A172 (cell line): ENCODE data around the gene JARID2. TPM values are rescaled to one million over a fixed set of nuclear protein-coding genes. Genes with fewer than 3 reads are reported as not detected.
A peak's percentile ranks its signal among the peaks of the same experiment; 100 is the strongest.

Experiments used
- DNase-seq: peaks from one replicate; pipeline ENCODE4 v3.0.0-alpha.2; 2015; ENCODE audit warnings: low spot score
- total RNA-seq: library from RNA; depleted of rRNA; stranded (reverse); fragments of >200 nt; shearing (Covaris generic); gene quantifications from 2 replicates; pipeline ENCODE4 v1.2.3, GENCODE V29; 2014

JARID2 gene
- total RNA-seq, 1 experiment from 2014 or later: 5.4 TPM

DNA sequence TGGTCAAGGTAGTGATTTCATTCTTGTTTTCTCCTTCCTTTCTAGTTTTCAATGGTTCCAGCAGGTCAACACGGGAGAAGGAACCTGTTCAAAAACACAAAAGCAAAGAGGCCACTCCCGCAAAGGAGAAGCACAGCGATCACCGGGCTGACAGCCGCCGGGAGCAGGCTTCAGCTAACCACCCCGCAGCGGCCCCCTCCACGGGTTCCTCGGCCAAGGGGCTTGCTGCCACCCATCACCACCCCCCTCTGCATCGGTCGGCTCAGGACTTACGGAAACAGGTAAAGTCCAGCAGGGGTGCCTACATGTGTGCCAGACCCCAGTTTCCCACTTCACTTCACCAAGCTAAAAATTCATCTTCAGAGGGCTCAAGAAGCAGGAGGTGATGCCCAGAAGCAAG is 241.4 kb downstream of the JARID2 start:
- DNase-seq: no peak

DNA sequence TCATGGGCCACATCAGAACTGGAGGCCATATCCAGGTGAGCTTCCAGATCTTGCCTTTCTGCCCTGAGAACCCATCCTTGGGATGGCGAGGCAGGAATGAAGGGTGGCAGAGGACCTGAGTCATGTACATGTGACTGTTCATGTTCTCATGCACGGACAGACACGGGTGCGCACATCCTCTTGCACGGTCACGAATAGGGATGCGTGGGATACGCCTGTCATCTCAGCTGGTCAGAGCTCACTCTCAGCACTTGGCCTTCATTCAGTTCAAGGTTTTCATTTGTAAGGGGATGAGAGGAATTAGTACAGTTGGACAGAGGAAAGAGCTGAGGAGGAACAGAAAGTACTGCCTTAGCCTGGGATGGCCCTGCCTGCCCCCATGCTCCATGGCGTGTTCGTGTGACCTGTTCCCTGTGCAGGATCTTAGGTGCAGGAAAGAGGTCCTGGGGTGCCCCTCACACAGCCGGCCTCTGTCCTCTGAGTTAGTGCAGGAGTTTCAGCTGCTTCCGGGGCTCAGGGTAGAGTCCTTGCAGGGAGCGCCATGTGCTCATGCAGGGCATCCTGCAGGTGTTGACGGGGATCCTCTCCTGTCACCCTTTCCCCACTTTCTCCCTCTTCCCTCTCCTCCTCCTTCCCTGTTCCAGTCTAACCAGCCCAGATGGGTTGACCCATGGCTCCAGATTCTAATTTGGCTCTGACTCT is 243.5 kb downstream of the JARID2 start:
- no peak for DNase-seq

DNA sequence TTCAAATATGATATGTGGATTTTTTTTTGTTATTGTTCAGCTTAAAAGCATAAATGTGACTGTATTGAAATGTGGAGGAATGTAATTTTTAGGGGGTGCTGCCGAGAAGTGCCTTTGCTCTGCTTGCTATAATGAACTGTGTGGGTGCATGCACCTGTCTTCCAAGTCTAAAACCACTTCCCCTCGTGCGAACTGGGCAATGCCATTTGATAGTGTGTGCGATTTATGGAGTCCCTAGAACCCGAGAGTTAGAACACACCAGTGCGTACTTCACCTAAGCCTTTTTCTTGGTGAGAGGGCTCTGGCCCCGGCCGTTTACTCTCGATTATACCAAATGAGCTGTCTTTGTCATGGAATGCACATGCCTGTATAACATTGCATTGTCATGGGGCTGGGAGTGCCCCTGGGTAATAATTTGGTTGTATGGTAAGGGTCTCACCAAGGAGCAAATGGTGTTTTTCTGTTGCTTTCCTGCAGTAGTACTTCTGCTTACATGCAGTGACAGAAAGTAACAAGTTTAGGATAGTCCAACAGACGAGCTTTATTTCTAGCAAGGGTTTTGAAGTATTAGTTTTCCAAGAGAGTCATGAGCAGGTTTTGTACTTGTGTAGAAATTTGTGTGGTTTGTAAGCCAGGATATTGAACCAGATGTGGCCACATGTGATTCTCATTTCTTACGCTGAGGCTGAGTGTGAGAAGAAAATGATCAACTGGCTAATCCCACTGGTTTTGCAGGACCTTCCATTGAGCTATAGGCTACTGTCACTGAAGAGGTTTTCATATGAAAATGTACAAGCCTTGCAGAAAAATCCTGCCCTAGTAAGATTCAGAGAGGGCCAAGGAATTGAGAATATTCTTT is 244.6 kb downstream of the JARID2 start:
- no peak for DNase-seq

DNA sequence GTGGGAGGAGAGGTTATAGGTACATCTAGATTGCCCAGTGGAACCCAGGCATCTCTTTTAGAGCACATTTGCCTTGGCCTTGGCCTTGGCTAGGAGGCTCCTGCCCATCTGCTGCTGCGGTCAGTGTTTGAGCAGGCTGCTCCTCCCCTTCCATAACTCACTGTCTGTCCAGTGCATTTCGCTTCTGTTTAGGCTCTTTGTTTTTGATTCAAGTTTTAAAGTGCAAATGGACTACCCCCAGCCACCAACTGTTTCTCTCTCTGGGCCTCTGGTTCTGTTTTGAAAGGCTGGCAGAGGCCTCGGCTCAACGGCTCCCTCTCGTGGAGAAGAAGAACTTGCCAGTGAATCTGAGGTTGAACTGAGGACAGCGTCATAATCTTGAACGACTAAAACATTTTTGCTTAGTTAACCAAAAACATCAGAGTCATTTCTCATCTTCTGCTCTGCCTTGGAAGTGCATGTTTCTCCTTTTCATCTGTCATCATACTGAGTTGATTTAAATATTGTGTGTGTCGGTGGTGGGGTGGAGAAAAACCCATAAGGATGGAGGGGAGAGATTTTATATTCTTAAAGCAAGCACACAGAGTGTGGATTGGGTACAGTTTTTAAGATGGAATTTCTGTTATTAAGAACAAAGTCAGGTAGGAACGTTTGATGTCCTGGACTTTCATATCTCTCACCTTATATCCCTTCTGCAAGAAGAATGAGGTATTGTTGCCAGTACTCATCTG is 245.6 kb downstream of the JARID2 start:
- peak; percentile 48 for DNase-seq

DNA sequence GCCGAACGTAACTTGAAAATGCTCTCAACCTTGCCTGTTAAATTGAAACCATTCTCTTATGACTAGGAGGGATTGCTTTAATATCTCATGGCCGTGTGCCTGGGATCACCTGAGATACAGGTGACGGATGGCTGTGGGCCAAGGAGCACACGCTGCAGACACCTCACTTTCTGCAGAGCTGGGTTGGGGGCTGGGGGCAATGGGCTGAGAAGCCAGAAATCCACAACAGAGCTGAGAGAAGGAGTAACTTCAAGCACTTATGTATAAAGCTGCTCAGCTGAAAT is 246.1 kb downstream of the JARID2 start:
- DNase-seq: no peak

DNA sequence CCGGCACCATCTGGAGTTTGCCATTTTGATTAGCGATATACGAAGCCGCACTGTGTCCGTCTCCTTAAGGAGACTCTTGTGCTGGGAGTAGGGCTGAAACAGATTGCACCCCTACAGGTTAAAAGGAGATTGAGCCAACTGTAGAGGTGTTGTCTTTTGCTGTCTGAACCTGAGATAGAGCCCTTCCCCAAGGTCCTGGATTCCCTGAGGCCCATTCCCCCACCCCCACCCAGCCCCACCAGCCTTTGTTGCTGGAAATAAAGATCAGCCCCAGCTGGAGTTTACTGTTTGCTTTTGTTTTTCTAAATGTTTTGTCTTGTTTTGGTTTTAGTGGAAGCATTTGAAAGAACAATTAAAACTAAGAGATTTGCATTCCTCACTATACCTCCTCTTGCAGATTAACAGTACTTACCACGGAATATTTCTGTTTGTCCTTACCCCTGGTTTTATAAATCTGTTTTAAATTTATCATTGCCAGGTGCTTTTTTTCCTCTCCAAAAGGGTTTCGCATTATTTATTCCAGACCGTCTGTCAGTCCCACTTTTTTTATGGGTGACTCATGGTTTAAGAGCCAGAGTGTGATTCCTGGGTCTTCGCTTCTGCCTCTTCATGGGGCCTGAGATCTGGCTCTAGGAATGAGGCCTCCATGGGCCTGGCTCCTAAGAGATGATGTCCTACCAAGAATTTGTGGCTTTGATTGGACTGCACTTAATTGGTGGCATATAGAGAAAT is 247.7 kb downstream of the JARID2 start:
- DNase-seq: peak; percentile 16

DNA sequence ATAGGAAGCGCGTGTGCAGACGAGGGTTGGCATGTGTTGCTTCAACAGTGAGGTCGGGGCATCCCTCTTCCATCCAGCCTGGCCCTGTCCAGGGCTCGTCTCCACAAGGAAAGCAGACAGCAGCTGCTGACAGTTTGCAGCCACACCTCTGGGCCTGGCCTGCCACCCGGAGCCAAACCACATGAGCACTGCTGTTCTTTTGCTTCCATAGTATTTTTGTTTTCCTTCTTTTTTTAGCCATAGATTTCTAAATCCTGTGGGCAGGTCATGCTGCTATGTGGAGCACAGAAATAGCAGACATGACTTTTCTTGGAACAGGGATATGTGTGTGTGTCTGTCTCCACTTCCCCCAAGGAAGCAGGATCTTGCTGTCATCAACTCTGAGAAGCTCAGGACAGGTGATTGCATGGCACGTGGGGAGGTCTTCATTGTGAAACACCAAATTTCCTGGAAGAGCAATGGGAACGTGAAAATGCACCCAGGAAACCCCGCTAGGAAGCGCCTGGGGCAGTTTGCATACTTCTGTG is 249.6 kb downstream of the JARID2 start:
- no peak for DNase-seq

DNA sequence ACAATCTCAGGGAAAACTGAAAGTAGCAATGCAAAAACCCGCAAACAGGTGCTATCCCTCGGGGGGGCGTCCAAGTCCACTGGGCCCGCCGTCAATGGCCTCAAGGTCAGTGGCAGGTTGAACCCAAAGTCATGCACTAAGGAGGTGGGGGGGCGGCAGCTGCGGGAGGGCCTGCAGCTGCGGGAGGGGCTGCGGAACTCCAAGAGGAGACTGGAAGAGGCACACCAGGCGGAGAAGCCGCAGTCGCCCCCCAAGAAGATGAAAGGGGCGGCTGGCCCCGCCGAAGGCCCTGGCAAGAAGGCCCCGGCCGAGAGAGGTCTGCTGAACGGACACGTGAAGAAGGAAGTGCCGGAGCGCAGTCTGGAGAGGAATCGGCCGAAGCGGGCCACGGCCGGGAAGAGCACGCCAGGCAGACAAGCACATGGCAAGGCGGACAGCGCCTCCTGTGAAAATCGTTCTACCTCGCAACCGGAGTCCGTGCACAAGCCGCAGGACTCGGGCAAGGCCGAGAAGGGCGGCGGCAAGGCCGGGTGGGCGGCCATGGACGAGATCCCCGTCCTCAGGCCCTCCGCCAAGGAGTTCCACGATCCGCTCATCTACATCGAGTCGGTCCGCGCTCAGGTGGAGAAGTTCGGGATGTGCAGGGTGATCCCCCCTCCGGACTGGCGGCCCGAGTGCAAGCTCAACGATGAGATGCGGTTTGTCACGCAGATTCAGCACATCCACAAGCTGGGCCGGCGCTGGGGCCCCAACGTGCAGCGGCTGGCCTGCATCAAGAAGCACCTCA is 250.7 kb downstream of the JARID2 start:
- no peak for DNase-seq

DNA sequence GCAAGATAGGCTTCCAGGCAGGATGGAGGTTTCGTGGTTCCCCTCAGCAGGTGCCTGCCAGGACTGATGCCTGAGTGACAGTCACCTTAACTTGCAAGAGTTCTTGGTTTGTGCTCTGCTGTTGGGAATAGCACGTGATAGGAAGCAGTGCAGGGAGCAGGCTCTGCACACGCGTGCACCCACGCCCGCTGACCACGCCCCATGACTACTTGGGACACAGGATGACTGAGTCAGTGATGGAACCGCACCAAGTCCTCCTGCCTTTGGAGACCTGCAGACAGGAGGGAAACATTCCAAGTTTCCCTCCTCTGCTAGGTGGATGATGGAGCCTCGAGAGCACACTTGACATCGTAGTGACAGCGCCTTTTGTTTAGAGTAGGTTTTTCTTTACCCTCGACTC is 252.8 kb downstream of the JARID2 start:
- no peak for DNase-seq

DNA sequence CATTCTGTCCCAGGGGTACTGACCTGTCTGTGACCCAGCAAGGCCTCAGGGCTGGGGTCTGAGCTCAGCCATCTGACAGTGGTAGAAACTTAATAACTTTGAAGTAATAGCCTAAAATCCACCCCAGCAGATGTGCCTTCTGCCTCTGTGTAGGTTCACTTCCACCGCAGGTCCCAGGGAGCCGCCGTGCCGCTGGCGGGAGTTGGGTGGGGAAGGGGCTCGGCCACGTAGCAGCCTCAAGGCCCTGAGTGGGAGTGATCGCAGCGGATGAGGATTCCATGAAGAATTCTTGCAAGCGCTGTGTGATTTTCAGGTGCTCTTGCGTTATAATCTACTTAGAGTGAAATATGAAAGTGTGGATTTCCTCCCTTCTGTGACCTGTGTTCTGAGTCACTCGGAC is 253.3 kb downstream of the JARID2 start:
- no peak for DNase-seq

DNA sequence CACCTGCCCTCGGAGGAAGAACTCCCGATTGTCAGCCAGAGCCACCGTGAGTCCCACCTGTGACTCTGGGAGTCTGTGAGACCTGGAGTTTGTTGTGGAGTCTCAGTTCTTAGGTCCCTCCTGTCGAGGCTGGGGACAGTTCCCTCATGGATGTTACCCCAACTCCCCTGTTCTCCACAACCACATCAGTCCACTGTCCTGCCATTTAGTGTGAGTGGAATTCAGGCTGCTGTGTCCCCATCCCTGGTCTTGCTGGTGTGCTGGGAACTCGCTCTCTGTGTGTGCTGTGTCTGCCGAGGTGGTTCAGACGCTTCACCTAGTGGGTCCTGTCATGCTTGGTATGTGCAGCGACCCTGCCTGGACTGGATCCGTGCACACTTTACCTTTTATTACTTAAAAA is 253.7 kb downstream of the JARID2 start:
- no peak for DNase-seq

DNA sequence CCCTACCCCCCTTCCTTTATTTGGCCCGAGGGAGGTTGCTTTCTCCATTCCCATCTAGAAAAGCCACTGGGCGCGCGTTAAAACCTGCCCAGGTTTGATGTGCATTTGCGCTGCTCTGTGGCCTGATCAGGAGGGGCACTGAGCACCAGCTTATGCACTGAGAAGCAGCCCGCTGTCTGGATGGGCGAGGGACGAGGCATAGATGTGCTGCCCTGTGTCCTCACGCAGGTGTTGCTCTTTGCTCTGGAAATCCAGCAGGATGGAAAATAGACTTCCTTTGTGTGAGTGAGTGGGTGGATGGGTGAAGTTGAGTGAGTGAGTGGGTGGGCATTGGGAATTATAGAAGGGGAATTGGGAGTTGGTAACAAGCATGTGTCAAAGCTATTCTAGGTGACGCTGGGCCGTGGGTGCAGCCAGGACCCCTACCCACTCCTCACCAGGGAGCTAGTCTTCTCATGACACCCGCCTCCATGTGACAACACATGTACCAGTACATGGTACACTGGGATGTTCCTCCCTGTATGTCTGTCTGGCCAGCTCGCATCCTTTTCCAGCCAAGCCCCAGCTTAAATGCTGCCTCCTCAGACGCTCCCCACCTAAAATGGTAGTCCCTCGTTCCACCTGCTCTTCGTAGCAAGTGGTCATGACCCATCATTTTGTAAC is 254.3 kb downstream of the JARID2 start:
- DNase-seq: no peak

DNA sequence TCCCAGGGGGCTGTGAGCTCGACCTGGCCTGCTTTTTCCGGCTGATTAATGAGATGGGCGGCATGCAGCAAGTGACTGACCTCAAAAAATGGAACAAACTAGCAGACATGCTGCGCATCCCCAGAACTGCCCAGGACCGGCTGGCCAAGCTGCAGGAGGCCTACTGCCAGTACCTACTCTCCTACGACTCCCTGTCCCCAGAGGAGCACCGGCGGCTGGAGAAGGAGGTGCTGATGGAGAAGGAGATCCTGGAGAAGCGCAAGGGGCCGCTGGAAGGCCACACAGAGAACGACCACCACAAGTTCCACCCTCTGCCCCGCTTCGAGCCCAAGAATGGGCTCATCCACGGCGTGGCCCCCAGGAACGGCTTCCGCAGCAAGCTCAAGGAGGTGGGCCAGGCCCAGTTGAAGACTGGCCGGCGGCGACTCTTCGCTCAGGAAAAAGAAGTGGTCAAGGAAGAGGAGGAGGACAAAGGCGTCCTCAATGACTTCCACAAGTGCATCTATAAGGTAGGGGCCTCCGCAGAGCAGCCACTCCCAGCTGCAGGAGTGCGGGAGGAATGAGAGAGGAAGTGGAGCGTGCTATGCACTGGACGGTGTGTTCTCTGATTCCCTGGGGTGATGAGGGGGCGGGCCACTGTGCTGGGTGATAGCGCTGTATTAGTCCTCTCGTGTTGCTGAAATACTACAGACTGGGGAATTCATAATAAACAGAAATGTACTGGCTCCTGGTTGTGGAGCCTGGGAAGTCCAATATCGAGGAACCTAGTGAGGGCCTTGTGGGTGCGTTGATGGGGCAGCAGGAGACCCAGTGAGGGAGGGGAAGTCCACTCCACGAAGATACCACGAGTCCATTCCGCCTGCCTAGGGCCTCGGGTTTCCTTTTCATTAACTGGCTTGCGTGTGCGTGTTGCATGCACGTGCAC is 255.3 kb downstream of the JARID2 start:
- DNase-seq: no peak

DNA sequence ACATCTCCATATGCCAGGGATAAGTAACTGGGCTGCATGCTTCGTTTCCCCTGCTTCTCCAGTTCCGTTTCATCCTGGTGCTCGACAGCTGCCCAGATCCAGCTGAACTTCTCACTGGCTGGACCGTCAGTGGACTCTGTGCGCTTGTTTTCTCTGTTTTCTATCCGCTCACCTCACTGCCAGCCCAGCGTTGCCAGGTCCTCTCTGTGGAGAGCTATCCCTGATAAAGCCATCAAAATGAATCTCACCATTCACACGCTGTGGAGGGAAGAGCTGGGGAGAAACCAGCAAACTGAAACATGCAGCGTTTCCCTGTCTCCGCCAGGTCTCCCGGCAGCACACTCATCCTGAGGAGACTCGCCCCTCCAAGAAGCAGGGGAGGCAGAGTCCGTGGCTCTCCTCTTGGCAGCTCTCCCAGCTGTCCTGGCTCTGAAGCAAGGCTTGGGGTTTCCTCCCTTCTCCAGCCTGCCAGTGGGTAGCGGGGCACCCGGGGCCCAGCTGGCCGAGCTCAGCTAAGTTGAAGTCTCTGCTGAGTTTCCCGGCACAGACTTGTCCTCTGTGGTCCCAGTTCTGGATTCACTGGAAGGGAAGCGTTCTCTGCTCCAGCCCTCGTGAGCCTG is 256.1 kb downstream of the JARID2 start:
- DNase-seq: peak; percentile 38

DNA sequence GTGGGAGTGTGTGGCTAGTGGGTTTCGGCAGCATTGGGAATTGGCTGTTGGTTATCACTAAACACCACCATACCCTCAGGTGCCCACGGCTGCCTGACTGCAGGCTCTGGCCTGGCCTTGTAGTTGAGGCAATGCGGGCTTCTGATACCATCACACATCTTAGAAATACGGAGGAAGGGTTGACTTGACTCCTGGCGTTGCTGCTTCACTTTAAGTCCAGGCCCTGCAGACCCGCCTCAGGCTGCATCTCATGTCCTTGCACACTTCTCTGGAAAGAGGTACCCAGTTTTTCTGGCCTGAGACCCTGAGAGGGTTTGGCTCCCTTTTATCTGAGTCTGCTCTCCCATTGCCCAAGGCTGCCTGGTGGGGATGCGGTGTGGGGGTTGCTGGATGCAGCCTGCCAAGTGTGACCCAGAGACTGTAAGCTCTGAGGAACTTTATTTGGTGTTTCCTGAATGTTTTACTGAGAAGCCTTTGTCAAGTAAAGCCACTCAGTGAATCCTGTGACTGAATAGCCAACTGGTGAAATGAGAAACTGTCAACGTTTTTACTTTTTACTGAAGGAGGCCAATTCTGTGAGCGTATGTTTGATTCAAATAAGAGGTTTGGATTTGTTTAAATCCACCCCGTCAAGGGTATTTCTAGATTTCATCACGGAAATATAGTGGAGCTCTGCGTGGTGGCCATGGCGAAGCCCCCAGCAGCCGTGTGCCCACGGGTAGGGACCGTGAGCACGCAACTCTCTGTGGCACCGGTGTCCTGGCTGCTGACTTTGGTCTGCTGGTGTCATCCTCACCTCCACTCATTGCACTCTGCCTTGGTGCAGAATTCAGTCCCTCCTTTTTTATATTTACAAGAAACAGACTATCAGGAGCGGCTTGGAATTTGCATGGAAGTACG is 256.8 kb downstream of the JARID2 start:
- no peak for DNase-seq

DNA sequence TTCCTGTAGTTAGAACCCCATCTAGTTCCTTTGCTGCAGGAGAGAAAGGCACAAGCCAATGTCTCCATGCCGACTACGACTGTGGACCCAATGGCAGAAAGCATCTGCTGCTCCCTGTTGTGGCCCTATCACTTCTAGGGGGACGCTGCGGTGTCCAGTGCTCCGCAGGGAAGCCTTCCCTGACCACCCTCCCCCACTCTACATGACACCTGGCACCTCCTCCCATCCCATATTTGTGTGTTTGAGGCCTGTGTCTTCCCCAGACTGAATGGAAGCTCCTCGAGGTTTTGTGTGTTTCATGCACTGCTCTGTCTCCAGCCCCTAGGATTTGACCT is 257.4 kb downstream of the JARID2 start:
- DNase-seq: no peak

DNA sequence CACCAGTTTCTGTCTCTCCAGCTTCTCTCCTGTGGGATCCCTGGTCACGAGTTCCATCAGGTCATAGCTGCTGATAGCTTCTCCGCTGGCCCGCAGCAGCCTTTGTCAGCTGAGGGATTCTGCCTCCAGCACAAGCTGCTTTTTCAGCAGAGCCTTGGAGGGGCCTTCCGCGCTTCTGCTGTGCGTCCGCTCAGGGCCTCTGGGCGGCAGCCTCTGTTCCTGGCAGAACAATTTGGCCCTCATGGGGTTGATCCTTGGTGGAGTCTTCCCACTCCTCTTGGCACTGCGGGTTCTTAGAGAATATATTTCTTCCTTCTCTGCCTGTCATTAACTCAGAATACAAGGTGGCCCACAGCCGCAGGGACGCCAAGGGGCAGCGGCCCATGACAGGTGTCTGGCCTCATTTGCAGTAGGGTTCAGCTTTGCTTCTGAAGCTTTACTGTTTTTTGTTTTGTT is 258.2 kb downstream of the JARID2 start:
- DNase-seq: no peak
